HT-29 (cell line): ENCODE measurements around the gene OR8K5. TPM values are rescaled to one million over a fixed set of nuclear protein-coding genes. Genes with fewer than 3 reads are reported as not detected.
"Not testable (repeated sequence)": the region's sequence is repeated elsewhere in the genome, so short reads cannot be mapped to it uniquely, and the experiment has no call there.

ENCODE experiments used
- DNase-seq: peaks from one replicate; pipeline ENCODE4 v3.0.0-alpha.2; 2015; ENCODE audit warnings: low spot score
- total RNA-seq: library from RNA; depleted of rRNA; stranded (reverse); fragments of >200 nt; shearing (Covaris generic); gene quantifications from 2 replicates; pipeline ENCODE4 v1.2.3, GENCODE V29; 2014; rRNA removed

OR8K5 gene, protein sequence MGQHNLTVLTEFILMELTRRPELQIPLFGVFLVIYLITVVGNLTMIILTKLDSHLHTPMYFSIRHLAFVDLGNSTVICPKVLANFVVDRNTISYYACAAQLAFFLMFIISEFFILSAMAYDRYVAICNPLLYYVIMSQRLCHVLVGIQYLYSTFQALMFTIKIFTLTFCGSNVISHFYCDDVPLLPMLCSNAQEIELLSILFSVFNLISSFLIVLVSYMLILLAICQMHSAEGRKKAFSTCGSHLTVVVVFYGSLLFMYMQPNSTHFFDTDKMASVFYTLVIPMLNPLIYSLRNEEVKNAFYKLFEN
- total RNA-seq: not detected in 2 replicates

DNA sequence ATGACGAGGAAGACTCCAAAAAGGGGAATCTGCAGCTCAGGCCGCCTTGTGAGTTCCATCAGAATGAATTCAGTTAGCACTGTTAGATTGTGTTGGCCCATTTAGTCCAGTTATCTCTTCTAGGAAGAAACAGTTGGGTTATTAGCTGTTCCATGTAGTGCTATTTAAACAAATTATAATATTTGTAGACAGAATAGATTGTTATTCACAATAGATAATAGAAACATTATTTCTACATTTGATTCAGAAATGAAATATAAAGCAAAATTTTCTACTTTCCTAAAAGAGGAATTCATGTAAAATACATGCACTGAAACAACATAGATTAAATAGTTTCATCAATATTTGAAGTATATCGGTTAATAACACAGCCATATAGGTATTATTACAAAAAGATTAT lies at the start of gene OR8K5:
OR8K5 (minus strand) TSS at position 101 of the 400 bp plus-strand sequence; CDS start at position 101, 0 bp downstream.
- DNase-seq: no peak

- DNase-seq: no peak
Observed at GRCh38 chr11:56207790-56208189, 47.7 kb upstream of the OR8K5 start.

DNA sequence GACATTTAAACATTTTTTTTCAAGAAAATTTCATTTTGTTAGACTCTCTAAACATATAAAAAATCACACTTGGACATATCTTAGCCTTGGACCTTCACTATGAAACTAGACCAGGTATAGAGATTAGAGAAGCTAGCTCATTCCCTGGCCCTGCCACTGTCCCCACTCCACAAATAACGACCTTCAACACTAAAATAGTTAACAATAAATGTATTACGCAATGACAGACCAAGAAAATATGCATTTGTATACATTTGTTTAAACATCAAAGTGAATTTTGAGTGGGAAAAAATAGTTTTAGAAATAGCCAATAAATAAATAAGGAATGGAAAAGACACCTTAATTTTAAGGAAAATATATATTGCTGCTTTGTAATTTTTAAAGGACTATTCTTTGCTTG lies 37.2 kb upstream of the OR8K5 start:
- DNase-seq: no peak

- no peak for DNase-seq
Observed at GRCh38 chr11:56196705-56197104, 36.6 kb upstream of the OR8K5 start.

GRCh38 chr11:56188602-56189001 lies 28.5 kb upstream of the OR8K5 start:
- DNase-seq: no peak

- no peak for DNase-seq
Observed at GRCh38 chr11:56183459-56183858, 23.3 kb upstream of the OR8K5 start.

DNA sequence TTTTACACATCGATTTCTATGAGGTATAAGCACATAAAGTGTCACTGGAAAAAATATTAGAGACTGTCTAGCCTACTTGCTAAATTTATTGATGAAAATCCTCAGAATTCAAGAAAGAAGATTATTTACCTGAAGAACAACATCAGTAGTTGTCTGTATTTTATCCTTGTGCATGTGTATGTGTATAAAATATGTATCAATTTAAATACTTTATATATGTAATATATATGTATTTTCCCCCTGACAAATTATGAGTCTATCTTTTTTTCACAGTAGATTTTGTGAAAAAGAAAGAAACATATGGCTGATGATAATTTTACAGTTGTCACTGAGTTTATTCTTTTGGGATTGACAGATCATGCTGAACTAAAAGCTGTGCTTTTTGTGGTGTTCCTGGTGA lies 16.2 kb upstream of the OR8K5 start, which contains the start of gene OR5J2:
OR5J2 (plus strand) TSS at position 301 of the 400 bp plus-strand sequence; CDS start at position 301, 0 bp downstream.
- no peak for DNase-seq

DNA sequence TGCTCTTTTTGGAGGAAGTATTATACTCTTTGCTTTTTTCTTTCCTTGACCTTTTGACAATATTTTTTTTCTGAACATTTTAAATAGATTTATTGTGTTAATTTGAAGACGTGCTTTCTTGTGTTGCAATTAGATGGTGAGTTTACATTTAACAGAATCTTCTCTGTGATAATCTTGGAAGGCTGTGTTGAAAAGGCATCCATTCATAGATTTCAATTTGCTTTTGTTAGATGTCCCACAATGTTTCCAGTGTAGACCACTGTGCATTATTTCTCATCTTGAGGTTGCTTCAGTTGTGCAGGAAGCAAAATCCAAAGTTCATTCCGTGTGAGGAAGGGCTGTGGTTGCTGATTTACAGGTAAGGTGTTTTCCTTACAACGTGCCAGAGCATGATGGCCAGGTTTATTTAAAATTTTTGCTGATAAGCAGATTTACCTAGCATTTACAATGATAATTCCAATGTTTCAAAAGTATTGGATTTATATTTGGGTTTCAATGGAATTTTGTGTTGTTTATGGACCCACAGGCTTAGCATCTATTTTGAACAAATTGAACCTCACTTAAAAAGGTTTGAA lies 12.2 kb upstream of the OR8K5 start:
- DNase-seq: no peak

GRCh38 chr11:56163804-56164203 lies 3.7 kb upstream of the OR8K5 start:
- DNase-seq: no peak

DNA sequence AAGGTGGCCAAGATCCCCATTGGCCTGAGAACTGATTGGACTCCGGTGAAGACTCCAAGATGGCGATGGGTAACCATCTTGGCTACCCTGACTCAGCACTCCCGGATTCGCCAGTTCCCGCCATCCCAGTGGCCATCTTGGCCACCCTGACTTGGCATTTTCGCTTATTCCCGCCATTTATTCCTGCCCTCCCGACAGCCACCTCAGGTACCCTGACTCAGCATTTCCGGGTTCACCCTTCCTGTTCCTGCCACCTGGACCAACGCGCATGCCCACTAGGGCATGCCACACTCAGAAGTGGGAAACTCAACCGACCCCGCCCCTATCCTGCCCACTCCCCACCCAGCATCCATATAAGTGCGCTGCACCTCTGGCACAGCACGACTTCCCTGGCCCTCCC lies 7.8 kb downstream of the OR8K5 start:
- no peak for DNase-seq

DNA sequence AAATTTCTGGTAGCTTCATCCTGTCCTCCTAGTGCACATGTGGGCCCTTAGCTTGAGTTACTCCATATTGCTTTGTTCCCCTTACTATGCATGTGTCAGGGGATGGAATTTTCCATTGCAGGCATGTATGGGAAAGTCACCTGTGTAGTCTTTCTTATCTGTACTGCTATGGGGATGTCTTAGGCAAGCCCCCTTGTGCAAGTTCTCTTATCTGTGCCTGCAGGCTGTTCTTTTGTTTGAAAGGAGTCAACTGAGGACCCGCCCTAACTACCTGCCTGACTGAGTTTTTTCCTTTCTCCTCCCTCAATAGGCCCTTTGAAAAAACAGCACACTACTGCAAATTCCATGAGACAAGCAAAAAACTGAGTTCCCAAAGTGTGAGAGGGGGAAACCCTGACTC lies 8.7 kb downstream of the OR8K5 start:
- no peak for DNase-seq

DNA sequence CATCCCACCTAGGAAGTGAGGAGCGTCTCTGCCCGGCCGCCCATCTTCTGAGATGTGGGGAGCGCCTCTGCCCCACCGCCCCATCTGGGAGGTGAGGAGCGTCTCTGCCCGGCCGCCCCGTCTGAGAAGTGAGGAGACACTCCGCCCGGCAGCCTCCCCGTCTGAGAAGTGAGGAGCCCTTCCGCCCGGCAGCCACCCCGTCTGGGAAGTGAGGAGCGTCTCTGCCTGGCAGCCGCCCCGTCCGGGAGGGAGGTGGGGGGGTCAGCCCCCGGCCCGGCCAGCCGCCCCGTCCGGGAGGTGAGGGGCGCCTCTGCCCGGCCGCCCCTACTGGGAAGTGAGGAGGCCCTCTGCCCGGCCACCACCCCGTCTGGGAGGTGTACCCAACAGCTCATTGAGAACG lies 16.4 kb downstream of the OR8K5 start:
- DNase-seq: not testable (repeated sequence)

- DNase-seq: no peak
Observed at GRCh38 chr11:56140151-56140661, 19.9 kb downstream of the OR8K5 start, which contains the start of gene OR8J3. TSS of gene OR8J3 (minus strand) at chr11:56140201. CDS start at chr11:56137718, 2,483 bp downstream.

DNA sequence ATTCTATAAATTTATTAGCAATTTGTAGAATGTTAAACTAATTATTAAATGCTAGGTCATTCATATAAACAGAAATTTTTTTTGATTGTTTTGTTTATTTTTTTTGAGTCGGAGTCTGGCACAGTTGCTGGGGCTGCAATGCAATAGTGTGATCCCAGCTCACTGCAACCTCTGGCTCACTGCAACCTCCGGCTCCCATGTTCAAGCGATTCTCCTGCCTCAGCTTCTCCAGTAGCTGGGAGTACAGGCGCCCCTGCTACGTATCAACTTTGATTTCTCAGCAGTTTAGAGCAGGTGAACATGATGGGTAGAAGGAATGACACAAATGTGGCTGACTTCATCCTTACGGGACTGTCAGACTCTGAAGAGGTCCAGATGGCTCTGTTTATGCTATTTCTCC lies 38.0 kb downstream of the OR8K5 start, which contains the start of gene OR8H3:
OR8H3 (plus strand) TSS at position 301 of the 400 bp plus-strand sequence; CDS start at position 301, 0 bp downstream.
- no peak for DNase-seq

Other genes with a start within 250 kb of the OR8K5 start
- gene OR5W2, start 245.7 kb downstream of the OR8K5 start, total RNA-seq: not detected in 2 replicates
- not detected in 2 replicates for gene OR5I1, start 223.9 kb downstream of the OR8K5 start, total RNA-seq
- gene OR10AG1, start 190.4 kb downstream of the OR8K5 start, total RNA-seq: not detected in 2 replicates
- gene OR5F1, start 165.7 kb downstream of the OR8K5 start, total RNA-seq: not detected in 2 replicates
- not detected in 2 replicates for gene OR5AS1, start 132.7 kb downstream of the OR8K5 start, total RNA-seq
- not detected in 2 replicates for gene OR8I2, start 67.0 kb downstream of the OR8K5 start, total RNA-seq
- not detected in 2 replicates for gene OR8H2, start 56.6 kb downstream of the OR8K5 start, total RNA-seq
- gene OR8H3, start 37.9 kb downstream of the OR8K5 start, total RNA-seq: not detected in 2 replicates
- gene OR8J3, start 20.1 kb downstream of the OR8K5 start, total RNA-seq: not detected in 2 replicates
- not detected in 2 replicates for gene OR5J2, start 16.3 kb upstream of the OR8K5 start, total RNA-seq
- gene OR5T2, start 73.9 kb upstream of the OR8K5 start, total RNA-seq: not detected in 2 replicates
- not detected in 2 replicates for gene OR5T3, start 91.9 kb upstream of the OR8K5 start, total RNA-seq
- gene OR5T1, start 113.8 kb upstream of the OR8K5 start, total RNA-seq: not detected in 2 replicates
- gene OR8H1, start 131.9 kb upstream of the OR8K5 start, total RNA-seq: not detected in 2 replicates
- gene OR8K3, start 154.8 kb upstream of the OR8K5 start, total RNA-seq: not detected in 2 replicates
- not detected in 2 replicates for gene OR8K1, start 185.7 kb upstream of the OR8K5 start, total RNA-seq
- gene OR8J1, start 194.0 kb upstream of the OR8K5 start, total RNA-seq: not detected in 2 replicates
- not detected in 2 replicates for gene OR8U1, start 215.3 kb upstream of the OR8K5 start, total RNA-seq